HepG2 (cell line): ENCODE results near the gene DDAH2. TPM values are rescaled to one million over a fixed set of nuclear protein-coding genes. Genes with fewer than 3 reads are reported as not detected.

Source experiments
- BCL6 ChIP-seq: IDR thresholded peaks from 2 replicates; pipeline ENCODE4 v1.6.1; 2016; ENCODE audit warnings: missing genetic modification reagents, missing compliant biosample characterization
- CENPX ChIP-seq: sonication (generic); formaldehyde crosslinking; IDR thresholded peaks from 2 replicates; pipeline ENCODE4 v1.9.0; 2021; ENCODE audit warnings: mild to moderate bottlenecking, missing genetic modification reagents, moderate library complexity
- HMG20B ChIP-seq: conservative IDR thresholded peaks from 2 replicates; pipeline ENCODE4 v1.6.1; 2016; ENCODE audit warnings: missing genetic modification reagents, missing compliant biosample characterization
- HNF4G ChIP-seq, 2 experiments: sonication (generic) in 1 of 2; formaldehyde crosslinking in 1 of 2; IDR thresholded peaks; 2 replicates each; pipeline versions ENCODE4 v1.4.0 to v1.6.1; 2011 to 2020; ENCODE audit warnings: borderline replicate concordance in 2 of 2, low read depth in 2 of 2, mild to moderate bottlenecking in 2 of 2, low read length in 1 of 2, missing genetic modification reagents in 1 of 2, moderate library complexity in 1 of 2
- MED8 ChIP-seq: sonication (generic); formaldehyde crosslinking; IDR thresholded peaks from 2 replicates; pipeline ENCODE4 v1.8.1; 2023; ENCODE audit warnings: mild to moderate bottlenecking, missing genetic modification reagents; ENCODE audit not compliant: insufficient replicate concordance
- NR2F2 ChIP-seq: IDR thresholded peaks from 2 replicates; pipeline ENCODE4 v1.6.1; 2012; ENCODE audit warnings: low read depth, inconsistent platforms, borderline replicate concordance
- PTBP1 ChIP-seq: fragments of 200-400 bp; formaldehyde crosslinking; IDR thresholded peaks from 2 replicates; pipeline ENCODE4 v1.6.1; 2018; ENCODE audit warnings: low read length, low read depth; ENCODE audit not compliant: poor library complexity, severe bottlenecking
- SMARCC2 ChIP-seq: fragments of 450-650 bp; IDR thresholded peaks from 2 replicates; pipeline ENCODE4 v1.6.1; 2017; ENCODE audit warnings: antibody characterized with exemption, mild to moderate bottlenecking
- SMARCE1 ChIP-seq: fragments of 450-650 bp; IDR thresholded peaks from 2 replicates; pipeline ENCODE4 v1.6.1; 2017; ENCODE audit warnings: borderline replicate concordance
- ZC3H4 ChIP-seq: sonication (generic); formaldehyde crosslinking; IDR thresholded peaks from 2 replicates; pipeline ENCODE4 v1.4.0; 2020; ENCODE audit warnings: missing genetic modification reagents, borderline replicate concordance
- ZNF143 ChIP-seq: sonication (generic); formaldehyde crosslinking; IDR thresholded peaks from 2 replicates; pipeline ENCODE4 v1.4.0; 2020; ENCODE audit warnings: missing genetic modification reagents
- ZSCAN29 ChIP-seq: sonication (generic); formaldehyde crosslinking; conservative IDR thresholded peaks from 2 replicates; pipeline ENCODE4 v1.4.0; 2020; ENCODE audit warnings: mild to moderate bottlenecking, missing genetic modification reagents
- polyA plus RNA-seq, 8 experiments: library from polyadenylated mRNA; depleted of rRNA in 3 of 8; stranded (reverse) in 7 of 8; unstranded in 1 of 8; fragments of >200 nt; fragmentation: Illumina TruSeq in 4 of 8; extraction: Trizol in 4 of 8; gene quantifications; 2 replicates each; pipeline versions ENCODE4 v1.2.1 to v1.2.3, GENCODE V29; 2011 to 2016; ENCODE audit warnings: low read depth in 4 of 8, missing spikeins in 1 of 8, mixed read lengths in 1 of 8; ENCODE audit not compliant: insufficient read depth in 1 of 8
- total RNA-seq, 5 experiments: library from RNA; depleted of rRNA; stranded (reverse); fragments of >200 nt; fragmentation: Illumina TruSeq; extraction: Trizol; gene quantifications; 2 replicates each; pipeline ENCODE4 v1.2.3, GENCODE V29; 2016; ENCODE audit warnings: low read depth in 1 of 5
- TF ChIP-seq, protein P1 (sequence below): sonication (generic); formaldehyde crosslinking; IDR thresholded peaks from 2 replicates; pipeline ENCODE4 v1.9.0; 2021; ENCODE audit warnings: missing genetic modification reagents, mild to moderate bottlenecking, borderline replicate concordance
- TF ChIP-seq, protein P2 (sequence below): IDR thresholded peaks from 2 replicates; pipeline ENCODE4 v1.6.1; 2012; ENCODE audit warnings: low read length, improper control_type of control experiment
- TF ChIP-seq, protein P3 (sequence below): sonication (generic); formaldehyde crosslinking; IDR thresholded peaks from 2 replicates; pipeline ENCODE4 v1.5.0; 2020; ENCODE audit warnings: missing genetic modification reagents

The DDAH2 gene
- total and polyA plus RNA-seq, 2 of the 13 experiments (the other 11 are each of a cell fraction or from before 2014, with no cell fraction given): 16.4 to 21.1 TPM

DNA sequence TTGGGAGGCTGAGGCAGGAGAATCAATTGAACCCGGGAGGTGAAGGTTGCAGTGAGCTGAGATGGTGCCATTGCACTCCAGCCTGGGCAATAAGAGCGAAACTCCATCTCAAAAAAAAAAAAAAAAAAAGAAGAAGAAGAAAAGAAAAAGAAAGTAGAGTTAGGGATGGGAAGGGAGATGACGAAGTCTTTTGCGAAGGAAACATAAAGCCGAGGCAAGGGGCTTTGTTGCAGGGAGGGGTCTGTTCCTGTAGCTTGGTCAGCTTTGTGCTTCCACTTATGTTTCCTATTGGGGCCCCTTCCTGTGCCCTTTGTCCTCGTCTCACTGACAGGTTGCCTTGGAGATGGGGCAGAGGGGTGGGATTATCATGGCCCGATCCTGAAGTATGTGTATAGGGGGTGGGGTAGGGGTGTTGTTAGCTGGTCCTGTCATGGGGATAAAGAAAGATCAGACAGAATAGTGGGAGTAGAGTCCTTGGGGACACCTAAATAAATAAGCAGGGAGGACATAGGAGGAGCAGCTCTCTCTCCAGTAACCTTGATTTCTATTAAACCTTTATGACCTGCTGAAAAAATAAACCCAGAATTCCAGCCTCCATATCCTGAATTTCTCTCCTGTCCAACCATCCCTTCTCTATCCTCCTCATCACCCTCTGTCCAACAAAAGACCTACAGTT is 8.4 kb upstream of the DDAH2 start (continued):
- TF ChIP-seq, protein P1, sequence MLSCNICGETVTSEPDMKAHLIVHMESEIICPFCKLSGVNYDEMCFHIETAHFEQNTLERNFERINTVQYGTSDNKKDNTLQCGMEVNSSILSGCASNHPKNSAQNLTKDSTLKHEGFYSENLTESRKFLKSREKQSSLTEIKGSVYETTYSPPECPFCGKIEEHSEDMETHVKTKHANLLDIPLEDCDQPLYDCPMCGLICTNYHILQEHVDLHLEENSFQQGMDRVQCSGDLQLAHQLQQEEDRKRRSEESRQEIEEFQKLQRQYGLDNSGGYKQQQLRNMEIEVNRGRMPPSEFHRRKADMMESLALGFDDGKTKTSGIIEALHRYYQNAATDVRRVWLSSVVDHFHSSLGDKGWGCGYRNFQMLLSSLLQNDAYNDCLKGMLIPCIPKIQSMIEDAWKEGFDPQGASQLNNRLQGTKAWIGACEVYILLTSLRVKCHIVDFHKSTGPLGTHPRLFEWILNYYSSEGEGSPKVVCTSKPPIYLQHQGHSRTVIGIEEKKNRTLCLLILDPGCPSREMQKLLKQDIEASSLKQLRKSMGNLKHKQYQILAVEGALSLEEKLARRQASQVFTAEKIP: no peak
- TF ChIP-seq SMARCE1 (no peak), ZSCAN29 (CRISPR knock-in tag) (no peak), MED8 (CRISPR knock-in tag) (peak; percentile 72), HNF4G (IDR thresholded peaks at IDR 0.05; ENCODE audit: borderline replicate concordance, low read depth, low read length) (peak; percentile 99), HNF4G (CRISPR knock-in tag; IDR thresholded peaks at IDR 0.05; ENCODE audit: borderline replicate concordance, low read depth) (peak; percentile 91), NR2F2 (no peak), HMG20B (0 out of 2 replicates have a peak, but pooled peaks have one; percentile 49), ZC3H4 (CRISPR knock-in tag) (no peak), ZNF143 (CRISPR knock-in tag) (0 out of 2 replicates have a peak, but pooled peaks have one; percentile 14), CENPX (no peak), BCL6 (CRISPR knock-in tag) (peak; percentile 88), SMARCC2 (no peak), PTBP1 (no peak)
- TF ChIP-seq, protein P2, sequence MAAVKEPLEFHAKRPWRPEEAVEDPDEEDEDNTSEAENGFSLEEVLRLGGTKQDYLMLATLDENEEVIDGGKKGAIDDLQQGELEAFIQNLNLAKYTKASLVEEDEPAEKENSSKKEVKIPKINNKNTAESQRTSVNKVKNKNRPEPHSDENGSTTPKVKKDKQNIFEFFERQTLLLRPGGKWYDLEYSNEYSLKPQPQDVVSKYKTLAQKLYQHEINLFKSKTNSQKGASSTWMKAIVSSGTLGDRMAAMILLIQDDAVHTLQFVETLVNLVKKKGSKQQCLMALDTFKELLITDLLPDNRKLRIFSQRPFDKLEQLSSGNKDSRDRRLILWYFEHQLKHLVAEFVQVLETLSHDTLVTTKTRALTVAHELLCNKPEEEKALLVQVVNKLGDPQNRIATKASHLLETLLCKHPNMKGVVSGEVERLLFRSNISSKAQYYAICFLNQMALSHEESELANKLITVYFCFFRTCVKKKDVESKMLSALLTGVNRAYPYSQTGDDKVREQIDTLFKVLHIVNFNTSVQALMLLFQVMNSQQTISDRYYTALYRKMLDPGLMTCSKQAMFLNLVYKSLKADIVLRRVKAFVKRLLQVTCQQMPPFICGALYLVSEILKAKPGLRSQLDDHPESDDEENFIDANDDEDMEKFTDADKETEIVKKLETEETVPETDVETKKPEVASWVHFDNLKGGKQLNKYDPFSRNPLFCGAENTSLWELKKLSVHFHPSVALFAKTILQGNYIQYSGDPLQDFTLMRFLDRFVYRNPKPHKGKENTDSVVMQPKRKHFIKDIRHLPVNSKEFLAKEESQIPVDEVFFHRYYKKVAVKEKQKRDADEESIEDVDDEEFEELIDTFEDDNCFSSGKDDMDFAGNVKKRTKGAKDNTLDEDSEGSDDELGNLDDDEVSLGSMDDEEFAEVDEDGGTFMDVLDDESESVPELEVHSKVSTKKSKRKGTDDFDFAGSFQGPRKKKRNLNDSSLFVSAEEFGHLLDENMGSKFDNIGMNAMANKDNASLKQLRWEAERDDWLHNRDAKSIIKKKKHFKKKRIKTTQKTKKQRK: no peak
- TF ChIP-seq, protein P3, sequence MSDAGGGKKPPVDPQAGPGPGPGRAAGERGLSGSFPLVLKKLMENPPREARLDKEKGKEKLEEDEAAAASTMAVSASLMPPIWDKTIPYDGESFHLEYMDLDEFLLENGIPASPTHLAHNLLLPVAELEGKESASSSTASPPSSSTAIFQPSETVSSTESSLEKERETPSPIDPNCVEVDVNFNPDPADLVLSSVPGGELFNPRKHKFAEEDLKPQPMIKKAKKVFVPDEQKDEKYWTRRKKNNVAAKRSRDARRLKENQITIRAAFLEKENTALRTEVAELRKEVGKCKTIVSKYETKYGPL: no peak
